ENCODE results near the gene AUTS2.
"Not testable (repeated sequence)": the region's sequence is repeated elsewhere in the genome, so short reads cannot be mapped to it uniquely, and the experiment has no call there.

The AUTS2 gene

DNA sequence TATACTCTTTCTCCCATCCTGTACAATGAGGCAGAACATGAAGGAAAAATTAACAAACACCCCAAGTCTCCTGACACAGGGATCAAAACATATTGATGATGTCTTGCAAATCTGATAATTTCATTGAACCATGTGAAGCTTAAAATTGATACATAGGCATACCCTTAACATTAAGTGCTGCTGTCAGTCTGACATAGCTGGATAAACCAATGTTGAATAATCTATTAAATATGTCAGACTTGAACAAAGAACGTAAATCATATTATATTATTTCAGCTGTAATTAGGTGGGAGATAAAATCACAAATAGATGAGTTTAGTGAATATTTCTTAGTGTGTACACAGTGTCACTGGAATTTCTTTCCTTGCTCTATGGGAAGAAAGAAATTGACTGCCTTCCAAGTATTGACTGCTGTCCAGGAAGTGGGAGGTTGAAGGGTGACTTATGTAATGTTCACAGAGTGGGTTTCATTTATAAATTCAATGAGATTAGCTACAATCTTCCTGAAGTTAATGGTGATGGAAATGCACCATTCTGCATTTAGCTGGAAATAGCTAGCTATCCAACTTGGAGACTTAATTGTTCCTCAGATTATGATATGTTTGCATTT is 170.8 kb downstream of the AUTS2 start:
- DNase-seq: no peak

DNA sequence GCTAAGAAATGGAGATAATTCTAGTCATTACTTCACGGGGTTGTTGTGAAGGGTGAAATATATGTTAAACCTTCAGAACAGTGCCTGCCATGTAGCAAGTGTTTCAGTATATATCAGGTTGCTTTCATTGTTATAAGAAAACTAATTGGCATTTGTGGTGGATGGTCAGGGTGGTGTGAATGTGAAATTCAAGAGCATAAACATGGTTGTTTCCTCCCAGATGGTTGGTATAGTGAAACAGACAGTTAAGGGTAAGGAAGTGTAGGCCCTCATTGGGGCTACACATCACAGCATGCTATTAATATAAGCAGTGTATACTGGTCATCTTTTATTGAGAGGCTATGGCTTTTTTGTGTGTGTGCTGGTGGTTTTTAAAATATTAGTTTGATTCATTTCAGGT is 171.6 kb downstream of the AUTS2 start:
- no peak for DNase-seq

DNA sequence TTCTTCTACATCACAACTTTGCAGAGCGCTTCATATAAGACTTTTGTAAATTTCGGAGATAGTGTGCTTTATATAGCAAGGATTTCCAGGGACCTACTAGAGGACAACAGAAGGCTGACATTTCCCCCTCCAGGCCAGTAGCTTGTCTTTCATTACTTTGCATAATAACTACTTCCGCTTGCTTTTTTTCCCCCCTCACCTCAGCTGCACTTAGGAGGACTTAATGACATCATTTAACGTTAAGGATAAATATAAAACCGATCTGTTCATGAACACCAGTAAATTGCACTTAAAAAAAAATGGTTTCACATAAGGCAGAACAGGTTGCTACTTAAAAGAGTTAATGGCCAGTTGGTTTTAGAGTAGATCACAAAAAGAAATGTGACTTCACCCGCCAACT is 172.3 kb downstream of the AUTS2 start:
- DNase-seq: no peak

DNA sequence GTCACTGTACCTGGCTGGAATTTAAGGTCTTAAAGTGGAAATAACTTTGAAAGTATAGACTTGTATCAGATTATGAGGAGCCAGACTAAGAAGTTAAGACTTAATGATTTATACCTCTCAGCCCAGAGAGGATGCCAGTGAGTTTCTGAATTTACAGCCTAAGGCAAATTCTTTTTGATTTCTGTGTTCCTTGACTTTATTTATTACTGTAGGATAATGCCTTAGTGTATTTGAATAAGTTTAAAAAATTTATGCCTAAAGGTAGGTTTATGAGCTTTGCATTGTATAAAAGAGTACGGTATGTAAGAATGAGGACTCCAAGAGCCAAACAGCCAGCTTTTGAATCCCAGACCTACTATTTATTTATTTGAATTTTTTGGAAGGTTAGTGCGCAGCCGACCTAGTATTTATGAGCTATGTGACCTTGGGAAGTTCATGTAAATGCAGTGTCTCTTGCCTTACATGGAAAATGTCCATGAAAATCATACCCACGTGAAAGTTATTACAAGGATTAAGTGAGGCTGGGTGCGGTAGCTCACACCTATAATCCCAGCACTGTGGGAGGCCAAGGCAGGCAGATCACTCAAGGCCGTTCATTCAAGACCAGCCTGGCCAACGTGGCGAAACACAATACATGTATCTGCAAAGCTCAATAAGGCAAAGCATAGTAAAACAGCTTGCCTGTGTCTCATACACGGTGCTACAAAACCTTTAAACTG is 174.6 kb downstream of the AUTS2 start:
- no peak for DNase-seq

DNA sequence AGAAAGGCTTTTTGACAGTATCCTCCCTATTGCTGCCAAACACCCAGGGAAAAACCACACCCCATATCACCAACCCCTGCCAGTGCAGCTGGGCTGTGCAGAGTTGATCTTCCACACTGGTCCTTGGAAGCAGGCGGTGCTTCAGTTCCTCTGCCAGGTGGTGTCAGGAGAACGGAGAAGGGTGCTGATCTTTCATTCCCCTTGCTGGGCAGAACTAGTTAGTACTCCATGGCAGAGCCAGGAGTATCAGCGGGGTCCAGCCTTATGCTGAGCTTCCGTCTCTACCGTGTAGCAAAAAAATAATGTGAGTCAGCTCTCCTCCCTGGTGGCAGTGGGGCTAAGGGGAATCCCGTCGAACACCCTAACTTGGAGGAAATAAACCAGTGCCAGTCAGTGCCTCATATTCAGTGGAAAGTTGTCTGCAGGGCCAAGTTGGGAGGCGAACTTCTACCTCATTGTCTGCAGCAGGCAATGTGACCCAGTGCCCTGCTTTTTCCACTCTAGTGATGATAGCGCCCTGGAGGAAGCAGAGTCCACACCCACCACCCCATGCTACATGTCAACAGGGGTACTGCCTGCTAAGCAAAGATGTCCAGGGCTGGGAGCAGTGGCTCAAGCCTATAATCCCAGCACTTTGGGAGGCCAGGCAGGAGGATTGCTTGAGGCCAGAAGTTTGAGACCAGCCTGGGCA is 175.4 kb downstream of the AUTS2 start:
- no peak for DNase-seq

DNA sequence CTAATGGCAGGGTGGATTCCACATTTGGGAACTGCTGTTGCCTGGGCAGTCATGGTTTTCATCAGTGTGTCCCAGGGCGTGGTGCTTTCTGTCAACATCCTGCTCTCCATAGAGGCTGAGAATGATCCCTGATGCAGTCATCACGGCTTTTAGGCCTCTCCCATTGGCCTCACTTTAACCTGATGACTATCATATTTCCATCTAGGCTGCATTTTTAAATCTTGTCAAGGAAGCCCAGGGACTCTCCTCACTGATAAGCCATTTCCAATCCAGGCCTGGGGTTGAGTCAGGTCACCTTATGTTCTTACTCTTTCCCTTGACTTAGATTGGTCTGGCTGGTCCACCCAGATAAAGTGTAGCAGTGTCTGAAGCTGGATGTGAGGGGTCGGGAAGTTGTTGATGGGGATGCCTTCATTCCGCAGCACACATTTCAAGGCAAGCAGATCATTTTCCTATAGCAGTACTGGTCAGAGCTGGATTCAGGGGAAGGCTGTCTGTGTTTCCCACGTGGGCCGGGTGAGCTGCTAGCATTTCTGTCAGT is 177.0 kb downstream of the AUTS2 start:
- DNase-seq: no peak

DNA sequence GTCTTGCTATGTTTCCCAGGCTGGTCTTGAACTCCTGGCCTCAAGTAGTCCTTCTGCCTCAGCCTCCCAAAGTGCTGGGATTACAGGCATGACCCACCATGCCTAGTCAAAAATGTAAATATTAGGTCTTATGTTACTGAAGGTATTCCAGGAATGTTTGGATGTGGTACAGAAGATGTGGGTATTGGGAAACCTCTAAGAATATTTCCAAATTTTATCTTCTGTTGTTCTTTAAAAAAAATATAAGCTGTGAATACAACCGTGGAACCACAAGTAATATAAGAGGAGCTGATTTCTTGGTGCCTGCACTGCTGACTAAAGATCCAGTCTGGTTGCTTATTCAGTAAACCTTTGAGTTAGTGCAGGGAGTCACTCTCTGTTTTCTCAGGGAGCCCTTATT is 178.3 kb downstream of the AUTS2 start:
- DNase-seq: no peak

DNA sequence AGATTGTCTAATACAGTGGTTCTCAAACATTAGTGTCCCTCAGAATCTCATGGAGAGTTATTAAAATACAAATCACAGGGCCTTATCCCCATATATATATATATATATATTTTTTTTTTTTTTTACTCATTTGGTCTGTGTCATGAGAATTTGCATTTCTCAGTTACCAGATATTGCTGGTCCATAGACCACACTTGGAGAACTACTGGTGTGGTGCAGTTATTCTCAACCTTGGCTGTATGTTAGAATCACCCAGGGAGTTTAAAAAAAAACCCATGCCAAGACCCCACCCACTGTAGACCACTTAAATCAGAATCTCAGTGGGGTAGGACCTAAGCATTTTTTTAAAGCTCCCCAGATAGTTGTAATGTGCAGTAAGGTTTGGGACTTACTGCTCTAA is 179.9 kb downstream of the AUTS2 start:
- DNase-seq: no peak

DNA sequence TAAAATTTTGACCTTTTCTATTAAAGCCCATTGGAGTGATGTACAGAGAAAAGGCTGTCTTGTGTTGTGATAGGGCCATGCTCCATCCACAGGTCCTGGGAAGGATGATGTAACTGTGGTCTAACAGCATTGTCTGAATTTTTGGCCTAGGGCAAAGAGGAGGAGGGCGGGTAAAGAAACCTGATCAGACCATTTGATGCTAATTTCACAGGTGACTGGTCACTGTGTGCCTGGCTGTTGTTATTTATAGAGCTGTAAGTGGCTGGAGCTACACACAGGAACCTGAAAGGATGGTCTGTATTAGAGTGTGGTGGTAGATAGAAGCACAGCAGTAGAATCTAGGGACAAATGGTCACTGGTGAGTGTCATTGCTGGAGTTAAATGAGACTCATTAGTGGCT is 182.1 kb downstream of the AUTS2 start:
- DNase-seq: no peak

DNA sequence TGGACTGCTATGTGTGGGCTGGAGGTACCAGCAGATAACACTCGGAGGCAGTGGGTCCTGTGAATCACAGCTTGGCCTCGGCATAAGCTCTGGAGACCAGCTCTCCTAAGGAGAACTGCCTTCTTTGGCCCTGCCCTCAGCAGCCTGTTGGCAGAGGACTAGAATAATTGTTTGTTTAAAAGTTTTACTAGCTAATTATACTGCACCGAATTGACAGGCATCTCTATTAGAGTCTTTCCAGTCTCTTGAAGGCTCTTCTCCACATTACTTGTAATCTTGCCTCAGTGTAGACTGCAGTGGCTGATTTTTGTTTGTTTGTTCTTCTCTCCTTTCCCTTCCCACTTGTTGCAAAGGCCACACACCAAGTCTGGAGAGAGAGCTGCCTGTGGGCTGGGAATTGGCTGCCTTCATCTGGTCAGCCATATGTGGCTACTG is 183.2 kb downstream of the AUTS2 start:
- no peak for DNase-seq

DNA sequence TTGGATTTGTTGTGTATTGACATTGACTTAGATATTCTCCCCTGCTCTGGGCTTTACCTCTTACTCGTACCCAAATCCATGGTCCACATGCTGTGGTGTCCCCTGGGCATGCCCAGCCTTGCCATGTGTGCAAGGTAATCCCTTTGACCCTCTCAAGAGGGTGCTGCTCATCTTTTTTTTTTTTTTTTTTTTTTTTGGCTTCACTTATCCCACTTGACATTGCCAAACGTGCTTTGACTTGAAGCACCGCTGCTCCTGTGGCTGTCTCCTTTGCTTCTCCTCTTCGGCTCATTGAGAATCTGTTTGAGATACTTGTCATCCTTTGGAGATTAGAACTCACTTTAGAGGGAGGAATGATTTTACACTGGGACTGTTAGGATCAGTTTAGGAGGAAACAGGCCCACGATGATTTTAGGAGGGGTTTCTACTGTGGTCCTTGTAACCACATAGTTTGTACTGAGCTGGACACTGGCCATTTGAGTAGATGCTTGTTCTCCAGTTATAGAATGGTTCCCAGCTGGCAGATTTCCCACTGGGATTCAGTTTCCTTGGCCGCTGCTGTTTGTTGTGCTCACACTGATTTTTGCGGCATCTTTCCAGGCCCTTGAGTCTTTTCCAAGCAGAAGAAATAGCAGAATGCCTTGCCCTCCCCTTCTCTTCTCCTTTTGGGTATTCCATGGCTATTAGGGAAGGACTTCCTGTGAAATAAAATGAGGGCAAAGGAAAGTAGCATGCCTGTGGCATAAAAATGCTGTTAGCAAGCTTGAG is 184.8 kb downstream of the AUTS2 start:
- DNase-seq: no peak

DNA sequence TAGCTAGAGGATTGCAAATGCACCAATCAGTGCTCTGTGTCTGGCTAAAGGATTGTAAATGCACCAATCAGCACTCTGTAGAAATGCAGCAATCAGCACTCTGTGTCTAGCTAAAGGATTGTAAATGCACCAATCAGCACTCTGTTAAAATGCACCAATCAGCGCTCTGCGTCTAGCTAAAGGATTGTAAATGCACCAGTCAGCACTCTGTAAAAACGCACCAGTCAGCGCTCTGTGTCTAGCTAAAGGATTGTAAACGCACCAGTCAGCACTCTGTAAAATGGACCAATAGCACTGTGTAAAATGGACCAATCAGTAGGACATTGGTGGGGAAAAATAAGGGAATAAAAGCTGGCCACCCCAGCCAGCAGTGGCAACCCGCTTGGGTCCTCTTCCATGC is 187.9 kb downstream of the AUTS2 start:
- not testable (repeated sequence) for DNase-seq

DNA sequence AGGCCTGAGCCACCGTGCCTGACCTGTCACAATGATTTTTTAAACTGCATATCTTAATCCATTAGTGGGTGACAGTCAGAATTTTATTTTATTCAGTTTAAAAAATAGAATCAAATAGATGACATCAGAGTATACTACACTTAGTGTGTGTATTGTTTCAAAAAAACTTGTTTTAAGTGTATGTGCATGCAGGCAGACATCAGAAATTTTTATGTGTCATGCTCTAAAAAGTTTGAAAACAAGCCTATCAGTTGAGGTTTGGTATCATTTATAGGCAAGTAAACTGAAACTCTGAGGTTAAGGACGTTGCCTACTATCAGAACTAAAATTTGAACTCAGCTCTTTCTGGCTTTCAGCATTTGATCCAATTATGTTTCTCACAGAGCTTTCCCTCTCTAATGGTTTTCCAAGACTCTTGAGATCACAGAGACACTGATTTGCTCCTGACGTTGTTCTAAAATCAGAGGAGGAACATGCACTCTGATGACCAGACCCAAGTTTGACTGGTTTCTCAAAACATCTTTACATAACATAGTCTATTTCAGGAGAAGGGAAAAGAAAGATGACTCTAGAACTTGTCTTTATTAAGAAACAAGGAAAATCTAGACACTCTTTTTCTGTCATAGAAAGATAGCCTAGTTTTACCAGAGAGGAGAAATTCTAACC is 188.6 kb downstream of the AUTS2 start:
- DNase-seq: no peak

DNA sequence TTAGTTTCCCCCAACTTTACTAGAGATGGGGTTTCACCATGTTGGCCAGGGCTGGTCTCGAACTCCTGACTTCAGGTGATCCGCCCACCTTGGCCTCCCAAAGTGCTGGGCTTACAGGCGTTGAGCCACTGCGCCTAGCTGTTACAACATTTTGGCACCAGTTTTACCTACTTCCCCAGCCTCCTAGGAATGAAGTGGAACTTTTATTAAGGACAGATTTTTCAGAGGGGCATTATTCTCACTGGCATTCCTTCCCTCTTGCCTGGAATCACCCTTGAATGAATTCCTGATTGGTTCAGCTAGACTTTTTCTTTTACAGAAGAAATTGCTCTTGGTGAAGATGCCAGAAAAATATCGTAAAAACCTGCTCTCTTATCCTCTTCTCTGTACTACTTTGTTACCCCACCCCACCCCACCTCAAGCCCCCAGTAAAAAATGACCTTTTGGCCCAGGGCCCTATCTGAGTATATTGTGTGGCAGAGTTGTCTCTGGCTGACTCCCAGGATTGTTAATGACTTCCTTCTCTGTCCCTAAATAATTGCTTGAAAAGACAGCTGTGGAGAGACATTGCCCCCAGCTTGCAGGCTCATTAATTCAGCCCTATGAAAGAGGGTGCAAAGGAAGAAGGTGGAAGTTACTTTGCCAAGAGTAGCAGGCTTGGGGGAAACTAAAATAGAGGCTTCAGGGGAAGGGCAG is 189.6 kb downstream of the AUTS2 start:
- DNase-seq: no peak

DNA sequence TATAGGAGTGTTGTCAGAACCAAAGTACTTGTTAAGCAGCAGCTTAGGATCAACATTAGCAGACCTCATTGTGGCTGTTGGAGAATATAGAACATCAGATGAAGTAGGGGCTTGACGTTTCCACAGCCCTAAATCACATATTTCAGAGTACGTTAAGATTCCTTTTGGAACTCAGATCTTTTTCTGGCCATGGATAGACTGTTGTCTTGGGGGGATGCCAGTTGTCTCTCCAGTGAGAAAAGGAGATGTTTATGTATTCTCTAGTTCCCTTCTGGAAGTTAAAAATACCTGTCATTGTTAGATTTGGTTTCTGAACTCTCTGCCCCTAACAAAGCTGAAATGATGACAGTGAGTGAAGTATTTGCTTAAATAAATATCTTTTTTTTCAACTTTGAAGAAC is 191.3 kb downstream of the AUTS2 start:
- DNase-seq: no peak

DNA sequence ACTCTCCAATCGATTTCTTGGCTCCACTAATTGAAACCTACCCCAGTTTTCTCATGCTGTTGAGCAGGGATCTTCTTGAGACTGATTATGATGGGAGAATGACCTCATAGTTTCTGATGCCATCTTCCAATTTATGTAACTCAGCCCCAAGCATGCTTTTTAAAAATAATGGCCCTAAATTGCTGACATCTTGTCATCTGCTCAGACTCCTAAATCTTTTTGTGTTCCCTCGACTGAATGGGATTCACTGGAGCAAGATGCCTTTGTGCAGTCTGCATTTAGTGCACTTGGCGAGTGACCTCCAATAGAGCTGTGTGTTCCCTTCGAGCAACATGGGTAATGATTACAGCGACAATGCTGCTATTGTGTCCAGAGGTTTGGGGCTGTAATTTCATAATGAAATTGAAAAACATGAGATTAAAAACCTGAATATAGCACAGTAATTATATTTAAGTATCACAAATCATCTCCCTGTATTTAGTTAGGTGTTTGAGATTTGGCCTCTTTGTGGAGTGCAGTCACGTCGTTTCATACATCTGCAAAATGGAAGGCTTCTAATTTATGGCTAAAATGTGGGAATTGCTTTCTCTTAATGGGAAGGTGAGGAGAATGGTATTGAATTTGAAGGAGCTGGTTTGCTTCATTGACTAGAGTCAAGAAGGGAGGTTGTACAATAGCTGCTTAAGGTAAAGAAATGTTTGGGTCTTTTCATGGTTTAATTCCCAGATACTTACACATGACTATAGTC is 192.9 kb downstream of the AUTS2 start:
- no peak for DNase-seq

DNA sequence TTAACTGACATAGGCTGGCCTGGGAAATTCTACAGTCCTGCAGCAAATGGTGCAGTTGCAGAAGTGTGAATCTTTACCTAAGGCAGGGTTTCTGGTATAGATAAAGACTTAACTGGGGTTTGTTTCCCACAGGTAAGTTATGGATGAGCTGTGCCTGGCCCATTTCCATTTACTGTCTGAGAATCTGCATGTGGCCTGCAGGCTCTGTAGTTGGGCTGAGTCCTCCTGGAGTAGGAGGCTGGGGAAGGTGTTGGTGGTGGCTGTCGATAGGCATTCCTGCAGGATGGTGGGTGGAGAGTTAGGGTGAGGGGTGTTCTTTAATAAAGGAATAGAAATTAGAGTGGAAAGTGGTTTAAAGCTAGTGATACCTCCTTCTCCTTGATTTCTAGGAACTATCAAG is 193.5 kb downstream of the AUTS2 start:
- DNase-seq: no peak

DNA sequence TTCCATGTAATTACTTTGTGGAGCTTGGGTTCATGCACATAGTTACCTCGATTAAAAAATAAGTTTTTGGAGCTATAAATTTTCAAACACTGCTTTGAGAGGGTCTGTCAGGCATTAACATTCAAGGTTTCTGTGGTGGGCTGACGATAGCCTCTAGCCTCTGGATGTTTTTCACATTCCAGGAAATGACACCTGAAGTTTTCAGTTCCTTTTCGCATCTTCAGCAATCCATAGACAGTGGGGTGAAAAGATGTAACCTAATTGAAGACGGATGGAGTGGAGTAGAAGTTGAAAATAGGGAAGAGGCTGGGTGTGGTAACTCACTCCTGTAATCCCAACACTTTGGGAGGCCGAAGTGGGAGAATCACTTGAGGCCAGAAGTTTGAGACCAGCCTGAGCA is 197.7 kb downstream of the AUTS2 start:
- DNase-seq: no peak

DNA sequence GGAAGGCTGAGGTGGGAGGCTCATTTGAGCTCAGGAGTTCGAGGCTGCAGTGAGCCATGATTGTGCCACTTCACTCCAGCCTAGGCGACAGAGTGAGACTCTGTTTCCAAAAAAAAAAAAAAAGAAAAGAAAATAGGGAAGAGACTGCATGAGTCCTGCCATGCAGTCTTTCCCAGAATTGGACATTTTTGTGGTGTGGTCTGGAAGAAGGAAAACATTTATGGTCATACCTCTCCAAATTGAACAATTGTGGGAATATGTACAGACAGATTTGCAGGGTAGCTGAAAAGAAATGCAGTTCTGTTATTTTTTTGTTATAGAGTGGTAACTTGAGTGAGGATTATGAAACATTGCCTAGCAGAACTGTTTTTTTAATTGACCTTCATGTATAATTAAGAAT is 198.1 kb downstream of the AUTS2 start:
- no peak for DNase-seq

DNA sequence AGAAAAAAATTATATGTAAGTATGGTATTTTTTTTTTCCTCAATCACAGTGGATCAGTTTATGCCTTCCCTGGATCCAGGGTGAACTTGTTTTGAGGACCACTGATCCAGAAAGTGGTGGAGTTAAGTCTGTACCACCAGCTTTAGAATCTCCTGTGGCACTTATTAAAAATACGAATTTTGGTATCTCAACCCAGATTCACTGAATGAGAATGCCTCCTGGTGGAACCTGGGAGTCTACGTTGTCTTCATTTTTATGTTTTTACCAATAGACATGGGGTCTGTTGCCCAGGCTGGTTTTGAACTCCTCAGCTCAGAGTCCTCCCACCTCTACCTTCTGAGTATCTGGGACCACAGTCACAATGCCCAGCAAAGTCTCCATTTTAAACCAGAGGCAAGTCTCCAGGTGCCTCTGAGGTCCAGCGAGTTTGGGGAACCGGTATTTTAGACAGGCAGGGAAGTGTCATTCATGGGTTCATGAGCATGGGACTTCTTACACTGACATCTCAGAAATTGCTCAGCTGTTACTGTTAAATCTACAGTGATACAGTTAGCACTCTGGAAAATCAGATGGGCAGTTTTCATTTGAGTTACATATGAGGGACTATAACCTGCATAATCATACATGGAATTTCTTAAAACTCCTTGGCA is 200.9 kb downstream of the AUTS2 start:
- no peak for DNase-seq

DNA sequence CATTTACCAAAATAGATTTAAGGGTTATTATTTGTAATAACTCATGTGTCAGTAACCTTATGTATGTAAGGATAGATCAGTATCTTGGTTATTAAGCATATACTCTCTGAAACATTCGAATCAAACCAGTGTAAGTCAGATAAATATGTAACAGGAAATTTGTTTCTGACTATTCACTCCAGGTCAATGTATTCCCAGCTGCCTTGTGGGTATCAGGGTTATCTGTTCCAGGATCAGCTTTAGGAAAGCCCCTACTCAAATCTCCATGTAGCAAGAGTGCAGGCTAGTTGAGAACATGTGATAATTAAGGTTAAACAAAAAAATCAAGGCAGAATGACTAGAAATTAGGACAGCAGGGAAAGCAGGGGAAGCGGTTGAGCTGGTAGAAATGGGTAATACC is 201.7 kb downstream of the AUTS2 start:
- no peak for DNase-seq

All from effector CD8-positive, alpha-beta T cell (primary cell).